AG04449 (cell line): Measurements from ENCODE around the gene GMDS.

ENCODE experiments used
- CTCF ChIA-PET: fragments of 350-600 bp; formaldehyde crosslinking; extraction: SDS; loops from one replicate; lab custom pipeline; 2021; ENCODE audit warnings: antibody characterized with exemption; lab: Yijun Ruan, JAX
- POLR2A ChIA-PET: fragments of 400-600, 350-600 bp; formaldehyde crosslinking; extraction: SDS; loops from one replicate; lab custom pipeline; 2020; ENCODE audit warnings: antibody characterized with exemption, inconsistent platforms; lab: Yijun Ruan, JAX
- DNase-seq: peaks from one replicate; pipeline ENCODE4 v3.0.0-alpha.2; 2010; ENCODE audit warnings: low read depth, low spot score
- H3K4me3 ChIP-seq: 2 replicates; pipeline ENCODE4 v1.5.1; 2011; ENCODE audit warnings: low read depth, mild to moderate bottlenecking, control low read depth, low read length
- TF ChIP-seq, protein P1 (sequence below): IDR thresholded peaks from one replicate; pipeline ENCODE4 v1.5.1; 2011; ENCODE audit warnings: mild to moderate bottlenecking, moderate library complexity, low read length, control low read depth, inconsistent platforms; ENCODE audit not compliant: insufficient read depth; ENCODE audit errors: missing control alignments

GMDS gene

DNA sequence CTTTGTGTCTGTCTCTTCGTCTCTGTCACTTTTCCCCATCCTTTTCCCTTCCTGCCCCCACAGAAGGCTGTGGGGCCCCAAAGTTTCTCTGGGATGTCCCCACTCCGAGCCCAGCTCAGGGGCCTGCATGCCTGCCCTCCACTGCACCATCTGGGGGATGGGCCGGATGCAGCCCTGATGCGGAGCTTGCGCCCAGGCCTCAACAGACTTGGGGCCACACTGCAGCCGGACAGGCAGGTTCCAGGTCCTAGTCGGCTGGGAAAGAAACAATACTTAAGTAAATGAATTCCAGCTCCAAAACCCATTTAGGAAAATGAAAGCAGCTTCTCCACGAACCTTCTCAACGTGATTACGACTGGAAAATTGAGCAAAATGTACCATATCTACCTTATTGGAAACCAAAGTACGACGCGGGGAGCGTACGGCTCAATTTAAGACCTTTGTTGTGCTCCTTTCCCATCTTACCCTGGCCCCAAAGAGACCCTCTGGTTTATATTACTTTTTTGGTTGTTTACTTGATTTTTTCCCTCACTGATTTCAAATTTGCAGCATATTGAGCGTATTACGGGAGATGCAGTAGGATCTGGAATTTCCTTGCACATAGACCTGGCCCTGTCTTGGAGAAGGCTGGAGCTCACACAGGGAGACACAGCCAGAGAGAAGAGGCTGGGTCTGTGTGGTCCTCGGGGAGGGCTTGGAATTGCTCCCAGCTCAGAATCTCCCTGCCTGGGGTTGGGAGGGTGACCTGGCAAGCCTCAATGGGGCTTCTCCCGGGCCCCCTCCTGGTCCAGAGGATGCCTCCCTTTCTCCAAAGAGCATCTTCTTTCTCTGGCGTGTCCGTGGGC lies 627.7 kb downstream of the GMDS start:
- no peak for DNase-seq
- ChIA-PET CTCF (interaction anchor here (0.7 to 2.6 kb wide), 4 partner anchors 11 to 1017 kb away, joined by 3 to 8 read pairs (median 4); no protein-coding TSS in a partner anchor), POLR2A (no interaction called here)
- TF ChIP-seq, protein P1, sequence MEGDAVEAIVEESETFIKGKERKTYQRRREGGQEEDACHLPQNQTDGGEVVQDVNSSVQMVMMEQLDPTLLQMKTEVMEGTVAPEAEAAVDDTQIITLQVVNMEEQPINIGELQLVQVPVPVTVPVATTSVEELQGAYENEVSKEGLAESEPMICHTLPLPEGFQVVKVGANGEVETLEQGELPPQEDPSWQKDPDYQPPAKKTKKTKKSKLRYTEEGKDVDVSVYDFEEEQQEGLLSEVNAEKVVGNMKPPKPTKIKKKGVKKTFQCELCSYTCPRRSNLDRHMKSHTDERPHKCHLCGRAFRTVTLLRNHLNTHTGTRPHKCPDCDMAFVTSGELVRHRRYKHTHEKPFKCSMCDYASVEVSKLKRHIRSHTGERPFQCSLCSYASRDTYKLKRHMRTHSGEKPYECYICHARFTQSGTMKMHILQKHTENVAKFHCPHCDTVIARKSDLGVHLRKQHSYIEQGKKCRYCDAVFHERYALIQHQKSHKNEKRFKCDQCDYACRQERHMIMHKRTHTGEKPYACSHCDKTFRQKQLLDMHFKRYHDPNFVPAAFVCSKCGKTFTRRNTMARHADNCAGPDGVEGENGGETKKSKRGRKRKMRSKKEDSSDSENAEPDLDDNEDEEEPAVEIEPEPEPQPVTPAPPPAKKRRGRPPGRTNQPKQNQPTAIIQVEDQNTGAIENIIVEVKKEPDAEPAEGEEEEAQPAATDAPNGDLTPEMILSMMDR, result no peak
- no peak overlapping the region for H3K4me3 ChIP-seq

DNA sequence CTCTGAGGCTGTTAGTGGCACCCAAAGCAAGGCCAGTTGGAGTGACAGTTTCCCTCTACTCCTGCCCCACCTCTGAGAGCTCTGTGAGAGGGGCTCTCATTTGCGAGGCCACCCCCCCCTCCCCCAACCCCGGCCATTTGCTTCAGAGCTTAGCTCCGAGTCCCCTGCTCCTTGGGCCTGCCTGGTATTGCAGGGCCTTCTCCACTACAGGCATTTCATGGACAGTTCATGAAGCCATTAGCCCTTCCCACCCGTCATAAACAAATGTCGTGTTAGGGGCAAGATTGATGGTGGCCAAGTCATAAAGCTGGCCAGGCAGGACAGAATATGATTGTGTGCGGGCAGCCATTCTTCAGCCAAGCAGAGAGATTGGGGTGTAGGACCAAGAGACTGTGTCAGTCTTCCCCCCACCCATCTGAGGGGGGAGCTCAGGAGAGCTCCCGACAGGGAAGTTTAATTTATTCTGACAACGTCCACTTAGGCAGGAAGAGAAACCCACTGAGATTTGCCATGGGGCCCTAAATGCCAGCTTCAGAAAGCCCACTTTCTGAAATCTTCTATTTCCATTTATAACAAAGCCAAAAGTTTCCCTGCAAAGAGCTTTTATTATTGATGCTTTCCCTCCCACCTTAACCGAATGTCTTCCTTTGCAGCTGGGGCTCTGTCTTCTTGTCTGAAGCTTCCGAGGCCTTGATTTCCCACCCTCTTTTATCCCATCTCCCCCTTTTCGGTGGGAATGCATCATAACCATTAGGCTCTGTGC lies 628.5 kb downstream of the GMDS start:
- TF ChIP-seq, protein P1, result no peak
- DNase-seq, result no peak
- POLR2A ChIA-PET, result no interaction called here
- CTCF ChIA-PET, result interaction anchor here (0.7 to 2.6 kb wide), 4 partner anchors 11 to 1018 kb away, joined by 3 to 8 read pairs (median 4); no protein-coding TSS in a partner anchor
- H3K4me3 ChIP-seq, result no peak overlapping the region

DNA sequence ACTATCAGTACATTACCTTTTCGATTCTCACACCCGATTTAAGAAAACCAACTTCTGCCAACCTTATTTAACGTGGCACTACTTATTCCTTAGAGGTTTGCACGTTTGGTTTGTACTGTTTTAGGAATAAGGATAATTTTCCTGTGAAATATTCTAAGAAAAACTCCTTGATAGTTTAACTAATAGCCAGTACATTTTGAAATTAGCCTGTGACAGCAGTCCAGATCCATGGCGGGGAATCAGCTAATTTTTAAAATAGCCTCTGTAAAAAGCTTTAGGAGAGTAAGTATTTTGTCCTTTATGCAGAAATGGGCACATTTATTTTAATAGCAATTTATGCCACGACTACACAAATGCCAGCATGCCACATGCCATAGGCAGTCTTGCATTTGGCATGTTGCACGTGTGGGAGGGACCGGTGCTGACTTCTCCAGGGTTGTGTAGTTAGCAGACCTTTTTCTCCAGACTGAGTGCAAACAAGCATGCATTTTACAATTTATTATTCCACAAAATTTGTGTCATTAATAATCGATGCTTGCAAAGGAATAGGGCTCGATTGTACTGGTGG lies 629.5 kb downstream of the GMDS start:
- CTCF ChIA-PET, result interaction anchor here (0.9 to 2.6 kb wide), 3 partner anchors 10 to 560 kb away, joined by 3 to 8 read pairs (median 3); no protein-coding TSS in a partner anchor
- no peak for DNase-seq
- POLR2A ChIA-PET, result no interaction called here
- no peak overlapping the region for H3K4me3 ChIP-seq
- TF ChIP-seq, protein P1, result no peak

GRCh38 chr6:1615151-1615852 lies 630.1 kb downstream of the GMDS start:
- TF ChIP-seq, protein P1, result no peak
- DNase-seq, result no peak
- POLR2A ChIA-PET, result no interaction called here
- CTCF ChIA-PET, result interaction anchor here (0.9 to 2.6 kb wide), 5 partner anchors 9 to 560 kb away, joined by 3 to 8 read pairs (median 4); no protein-coding TSS in a partner anchor
- H3K4me3 ChIP-seq, result peak overlapping the region; percentile 8; the same call in 1 of the 2 replicates

DNA sequence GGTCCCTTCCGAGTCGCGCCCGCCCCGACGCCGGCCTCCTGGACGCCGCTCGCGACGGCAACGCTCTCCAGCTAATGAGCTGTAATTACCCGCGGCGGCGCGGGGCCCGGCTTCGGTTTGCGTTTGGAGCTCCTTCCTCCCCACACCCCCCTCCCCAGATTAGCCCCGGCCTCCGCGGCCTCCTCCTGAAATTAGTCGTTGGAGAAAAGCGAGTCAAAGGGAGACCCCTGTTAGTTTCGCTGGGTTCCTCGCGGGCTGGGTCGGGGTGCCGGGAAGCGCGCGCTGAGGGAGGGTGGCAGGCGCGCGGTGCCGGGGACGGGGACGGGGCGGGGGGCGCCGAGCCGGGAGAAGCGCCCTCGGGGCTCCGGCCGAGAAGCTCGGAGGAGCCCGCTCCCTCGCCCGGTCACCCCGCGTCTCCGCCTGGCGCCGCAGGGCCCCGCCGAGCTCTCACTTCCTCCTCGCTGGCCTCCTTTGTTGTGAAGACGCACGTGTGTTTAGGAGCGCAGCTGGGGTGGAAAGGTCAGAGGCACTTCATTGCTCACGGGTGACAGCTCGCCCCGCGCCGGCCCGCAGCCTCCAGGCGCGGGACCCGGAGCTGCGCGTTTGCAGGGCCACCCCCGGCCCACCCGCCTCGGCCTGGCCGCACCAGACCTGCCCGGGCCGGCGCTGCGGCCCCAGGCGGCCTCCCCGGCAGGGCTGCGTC lies 630.8 kb downstream of the GMDS start:
- ChIA-PET CTCF (interaction anchor here (1.5 kb wide), 3 partner anchors 17 to 490 kb away, joined by 3 to 5 read pairs (median 4); no protein-coding TSS in a partner anchor), POLR2A (interaction anchor here (1.0 kb wide), 1 partner anchor 10 kb away, joined by 5 read pairs; no protein-coding TSS in a partner anchor)
- peak overlapping the region; percentile 72 for H3K4me3 ChIP-seq
- no peak for DNase-seq
- TF ChIP-seq, protein P1, result no peak
